ENCODE results near the gene GMEB1.

Gene GMEB1

GRCh38 chr1:28668191-28668955, at the start of gene GMEB1:
TSS of gene GMEB1 (plus strand) at chr1:28668784. CDS start at chr1:28683613, 14,829 bp downstream.
- no peak for DNase-seq (ENCODE audit: low read depth)
- TF ChIP-seq CTCF (IDR thresholded peaks at IDR 0.05; ENCODE audit: control insufficient read depth, insufficient read depth, low read depth, low read length, missing control alignments): no peak
- H3K4me3 ChIP-seq (ENCODE audit: control insufficient read depth, low read depth, low read length): peak within 1 kb of the TSS; percentile 66

- DNase-seq (ENCODE audit: low read depth): no peak
Measured at GRCh38 chr1:28631713-28632112, 36.9 kb upstream of the GMEB1 start.

GRCh38 chr1:28632560-28632959, 36.0 kb upstream of the GMEB1 start:
- TF ChIP-seq CTCF (IDR thresholded peaks at IDR 0.05; ENCODE audit: control insufficient read depth, insufficient read depth, low read depth, low read length, missing control alignments): no peak
- no peak overlapping the region for H3K4me3 ChIP-seq (ENCODE audit: control insufficient read depth, low read depth, low read length)
- no peak for DNase-seq (ENCODE audit: low read depth)

More at GRCh38 chr1:28631713-28632112, 36.9 kb upstream of the GMEB1 start:
- TF ChIP-seq CTCF (IDR thresholded peaks at IDR 0.05; ENCODE audit: control insufficient read depth, insufficient read depth, low read depth, low read length, missing control alignments): no peak
- no peak overlapping the region for H3K4me3 ChIP-seq (ENCODE audit: control insufficient read depth, low read depth, low read length)

- peak; percentile 27 for TF ChIP-seq CTCF (IDR thresholded peaks at IDR 0.05; ENCODE audit: control insufficient read depth, insufficient read depth, low read depth, low read length, missing control alignments)
- no peak for DNase-seq (ENCODE audit: low read depth)
- H3K4me3 ChIP-seq (ENCODE audit: control insufficient read depth, low read depth, low read length): no peak overlapping the region
Measured at GRCh38 chr1:28640766-28641165, 27.8 kb upstream of the GMEB1 start.

- peak overlapping the region; percentile 92 for H3K4me3 ChIP-seq (ENCODE audit: control insufficient read depth, low read depth, low read length)
- no peak for TF ChIP-seq CTCF (IDR thresholded peaks at IDR 0.05; ENCODE audit: control insufficient read depth, insufficient read depth, low read depth, low read length, missing control alignments)
- no peak for DNase-seq (ENCODE audit: low read depth)
Measured at GRCh38 chr1:28642056-28642846, 26.3 kb upstream of the GMEB1 start.

- peak; percentile 80 for DNase-seq (ENCODE audit: low read depth)
- TF ChIP-seq CTCF (IDR thresholded peaks at IDR 0.05; ENCODE audit: control insufficient read depth, insufficient read depth, low read depth, low read length, missing control alignments): peak; percentile 18
- peak within 1 kb of the TSS; percentile 92 for H3K4me3 ChIP-seq (ENCODE audit: control insufficient read depth, low read depth, low read length)
Measured at GRCh38 chr1:28642847-28643635, 25.5 kb upstream of the GMEB1 start, which contains the start of gene TAF12. TSS of gene TAF12 (minus strand) at chr1:28643067. CDS start at chr1:28622081, 20,986 bp downstream.
